ENCODE results near the gene ALCAM.

Gene ALCAM

DNA sequence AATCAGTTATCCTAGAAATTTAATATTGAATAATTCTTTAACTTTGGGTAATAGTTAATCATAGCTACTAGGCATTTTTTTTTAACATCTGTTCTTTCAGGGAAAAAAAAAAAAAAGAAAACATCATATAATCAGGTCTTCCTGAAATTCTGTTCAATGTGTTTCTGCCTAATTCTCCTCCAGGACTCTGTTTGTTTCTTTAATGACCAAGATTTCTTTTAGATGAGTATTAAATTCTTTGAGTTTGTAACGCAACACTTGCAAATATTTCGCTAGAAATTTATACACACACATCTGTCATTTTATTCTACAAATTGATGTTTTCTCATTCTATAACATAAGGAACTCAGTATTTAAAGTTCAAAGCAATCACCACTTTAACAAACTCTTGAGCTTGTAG is 56.7 kb downstream of the ALCAM start:
- no peak for DNase-seq (ENCODE audit: extremely low read depth in 1 of 2, low read depth in 1 of 2)

DNA sequence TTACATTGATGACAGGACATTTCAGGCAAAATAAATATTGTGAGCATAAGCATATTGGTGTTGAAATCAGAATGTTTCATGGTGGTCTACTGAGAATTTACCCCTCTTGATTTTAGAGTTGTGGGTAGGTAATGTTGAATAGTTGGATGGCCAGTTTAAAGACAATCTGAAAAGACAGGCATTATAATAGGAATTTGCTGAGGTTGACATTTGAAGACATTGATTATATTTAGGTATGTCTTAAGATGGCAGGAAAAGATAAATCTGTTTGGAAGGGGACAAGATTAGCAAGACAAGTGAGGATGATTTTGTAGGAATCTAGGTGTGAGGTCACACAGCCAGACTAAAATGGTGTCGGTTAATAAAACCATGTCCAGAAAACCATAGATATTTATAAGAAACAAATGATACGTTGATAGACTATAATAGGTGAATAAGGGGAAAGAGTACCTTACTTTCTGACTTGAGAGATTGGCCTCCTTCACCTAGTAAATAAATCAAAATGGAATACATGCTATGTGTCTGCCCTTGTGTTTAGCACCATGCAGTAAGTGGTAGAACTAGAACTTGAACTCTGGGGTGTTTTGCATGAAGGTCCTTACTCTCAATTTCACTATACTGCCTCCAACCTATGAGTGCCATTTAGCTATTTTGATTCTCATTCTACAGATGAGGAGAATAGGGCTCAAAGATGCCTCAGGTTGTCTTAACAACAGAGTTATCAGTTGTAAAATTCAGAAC is 57.9 kb downstream of the ALCAM start:
- DNase-seq (ENCODE audit: extremely low read depth in 1 of 2, low read depth in 1 of 2) = no peak

DNA sequence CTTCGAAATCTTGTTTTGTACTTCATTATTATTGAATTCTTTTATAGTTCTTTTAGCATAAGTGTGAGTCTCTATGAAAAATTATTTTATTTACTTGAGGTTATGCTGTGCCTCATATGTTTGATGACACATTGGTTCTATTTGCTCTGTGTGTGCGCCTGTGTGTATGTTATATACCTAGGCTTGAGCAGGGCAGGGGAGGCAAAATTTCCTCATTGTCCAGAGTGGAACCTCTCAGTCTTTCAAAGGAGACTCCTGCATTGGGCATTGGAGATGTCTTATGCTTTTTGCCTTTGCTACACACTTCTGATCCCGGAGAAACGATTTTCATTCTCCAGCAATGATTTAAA is 58.4 kb downstream of the ALCAM start:
- no peak for DNase-seq (ENCODE audit: extremely low read depth in 1 of 2, low read depth in 1 of 2)

DNA sequence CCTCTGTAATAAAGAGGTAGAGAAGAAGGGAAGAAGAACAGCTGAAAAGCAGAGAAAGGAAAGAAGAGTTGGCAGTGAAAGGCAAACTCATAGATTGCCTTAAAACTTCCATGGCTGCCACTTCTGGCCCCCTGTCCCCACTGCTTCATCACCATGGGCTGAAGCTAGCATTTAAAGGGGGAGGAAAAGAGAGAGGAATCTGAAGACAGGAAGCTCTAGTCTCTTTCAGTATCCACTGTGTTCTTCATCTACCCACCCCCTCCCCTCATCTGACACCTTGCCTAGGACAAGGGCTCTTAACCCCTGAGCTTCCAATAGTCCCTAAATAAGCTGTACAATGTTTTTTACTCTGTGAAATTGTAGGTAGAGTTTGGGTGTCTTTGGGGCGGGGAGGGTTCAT is 60.6 kb downstream of the ALCAM start:
- no peak for DNase-seq (ENCODE audit: extremely low read depth in 1 of 2, low read depth in 1 of 2)

DNA sequence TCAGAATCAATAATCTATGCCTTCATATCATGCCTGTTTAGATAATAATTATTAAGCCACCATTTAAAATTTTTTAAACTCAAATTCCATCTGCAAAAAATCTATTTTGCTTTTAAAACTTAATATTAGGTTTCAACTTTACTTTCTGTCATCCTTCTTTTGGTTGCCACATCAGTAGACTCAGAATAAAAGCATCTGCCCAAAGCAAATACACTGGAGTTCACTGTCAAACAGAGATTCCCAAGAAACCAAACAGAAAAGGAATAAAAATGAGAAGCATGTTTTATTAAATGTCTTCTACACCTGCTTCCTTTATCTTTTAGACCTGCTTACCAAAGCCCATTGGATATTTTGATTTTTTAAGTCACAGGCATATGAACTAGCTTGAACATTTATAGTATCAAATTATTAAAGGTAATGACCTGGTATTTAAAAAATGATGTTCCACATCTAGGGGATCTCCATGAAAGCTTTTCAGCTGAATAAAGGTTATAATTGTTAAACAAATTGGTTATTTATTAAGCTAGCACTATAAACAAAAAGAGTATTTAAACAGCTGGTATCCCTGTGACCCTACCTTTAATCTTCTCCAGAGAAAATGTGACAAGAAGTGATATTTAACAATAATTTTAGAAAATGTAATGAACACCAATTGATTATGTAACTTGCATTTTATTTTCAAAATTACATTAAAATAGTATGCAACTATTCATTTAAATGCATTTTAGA is 62.5 kb downstream of the ALCAM start:
- DNase-seq (ENCODE audit: extremely low read depth in 1 of 2, low read depth in 1 of 2) = no peak

DNA sequence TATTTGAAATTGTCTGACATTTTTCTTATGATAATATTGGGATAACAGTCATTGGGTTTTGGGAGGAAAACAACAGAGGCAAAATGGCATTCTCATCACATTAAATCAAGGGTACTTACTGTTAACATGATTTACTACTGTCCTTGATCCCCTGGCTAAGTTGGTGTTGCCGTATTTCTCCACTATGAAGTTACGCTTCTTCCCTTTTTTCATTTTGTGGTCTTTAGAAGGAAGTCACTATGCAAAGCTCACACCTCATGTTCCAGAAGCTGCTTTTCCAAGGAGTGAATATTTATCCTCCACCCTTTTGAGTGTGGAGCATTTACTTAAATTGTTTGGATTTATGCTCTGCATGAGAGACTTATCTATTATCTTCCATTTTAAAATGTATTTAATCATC is 63.7 kb downstream of the ALCAM start:
- DNase-seq (ENCODE audit: extremely low read depth in 1 of 2, low read depth in 1 of 2) = no peak

DNA sequence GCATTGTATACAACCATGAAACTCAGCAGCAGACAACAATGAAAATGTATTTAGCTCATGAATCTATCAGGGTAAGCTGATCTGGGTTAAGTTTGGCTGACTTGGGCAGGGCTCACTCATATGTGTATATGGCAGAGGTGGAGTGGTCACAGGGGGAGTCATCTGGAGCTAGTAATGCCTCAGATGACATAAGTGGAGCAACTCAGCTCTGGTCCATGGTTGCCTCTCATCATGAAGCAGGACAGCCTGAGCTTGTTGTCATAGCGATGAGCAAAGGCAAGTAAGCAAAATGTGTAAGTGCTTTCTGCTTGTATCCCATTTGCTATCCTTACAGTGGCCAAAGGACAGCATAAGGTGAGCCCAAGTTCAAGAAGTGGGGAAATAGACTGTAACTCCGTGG is 64.5 kb downstream of the ALCAM start:
- no peak for DNase-seq (ENCODE audit: extremely low read depth in 1 of 2, low read depth in 1 of 2)

DNA sequence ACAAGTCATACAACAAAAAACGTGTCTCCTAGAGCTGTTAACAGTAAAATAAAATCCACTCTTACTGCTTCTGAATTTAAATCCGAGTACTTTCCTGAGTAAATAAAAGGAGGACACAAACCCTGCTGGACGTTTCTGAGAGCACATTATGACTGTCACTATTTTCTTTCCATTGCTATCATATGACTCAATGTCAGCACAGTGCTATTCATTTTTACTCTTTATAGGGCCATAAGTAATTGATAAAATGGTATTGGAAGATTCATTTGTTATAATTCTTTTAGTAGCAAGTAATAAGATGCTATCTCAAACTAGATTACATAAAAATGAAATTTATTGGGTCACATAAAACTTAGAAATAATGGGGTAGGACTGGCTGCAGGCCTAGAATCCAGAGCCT is 68.6 kb downstream of the ALCAM start:
- DNase-seq (ENCODE audit: extremely low read depth in 1 of 2, low read depth in 1 of 2) = no peak

DNA sequence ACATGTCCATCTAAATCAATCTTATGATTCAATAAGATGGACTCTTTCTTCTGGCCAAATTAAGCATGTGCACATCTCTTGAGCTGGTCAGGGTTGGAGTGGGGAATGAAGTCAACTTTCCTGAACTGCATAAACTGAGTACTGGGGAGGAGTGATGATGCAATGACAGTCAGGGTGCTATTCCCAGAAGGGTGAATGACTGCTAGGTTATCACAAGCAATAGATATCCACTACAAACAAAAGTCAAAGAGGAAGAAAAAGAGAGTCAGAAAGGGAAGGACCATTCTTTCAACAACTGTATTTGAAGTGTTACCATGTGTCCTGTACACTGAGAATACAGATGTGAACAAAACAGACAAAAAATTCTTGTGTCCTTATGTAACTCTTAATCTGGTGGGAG is 70.0 kb downstream of the ALCAM start:
- DNase-seq (ENCODE audit: extremely low read depth in 1 of 2, low read depth in 1 of 2) = no peak

DNA sequence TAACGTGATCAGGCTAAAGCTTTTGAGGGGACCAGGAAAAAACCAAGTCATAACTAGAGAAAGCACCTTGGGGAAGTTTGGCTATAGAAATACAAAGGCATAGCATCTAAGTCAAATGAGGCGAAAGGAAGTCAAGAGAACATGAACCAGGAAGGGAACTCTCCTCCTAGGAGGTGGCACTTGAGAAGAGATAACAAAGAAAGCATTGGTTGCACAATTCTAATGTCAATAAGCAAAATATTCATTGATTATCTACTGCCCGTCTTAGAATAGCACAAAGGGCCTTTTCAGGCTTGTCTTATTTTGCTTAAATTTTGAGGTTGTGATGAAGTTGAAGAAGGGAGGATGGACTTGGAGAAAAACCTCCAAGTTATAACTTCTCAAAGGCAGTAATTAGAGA is 73.4 kb downstream of the ALCAM start:
- DNase-seq (ENCODE audit: extremely low read depth in 1 of 2, low read depth in 1 of 2) = no peak

DNA sequence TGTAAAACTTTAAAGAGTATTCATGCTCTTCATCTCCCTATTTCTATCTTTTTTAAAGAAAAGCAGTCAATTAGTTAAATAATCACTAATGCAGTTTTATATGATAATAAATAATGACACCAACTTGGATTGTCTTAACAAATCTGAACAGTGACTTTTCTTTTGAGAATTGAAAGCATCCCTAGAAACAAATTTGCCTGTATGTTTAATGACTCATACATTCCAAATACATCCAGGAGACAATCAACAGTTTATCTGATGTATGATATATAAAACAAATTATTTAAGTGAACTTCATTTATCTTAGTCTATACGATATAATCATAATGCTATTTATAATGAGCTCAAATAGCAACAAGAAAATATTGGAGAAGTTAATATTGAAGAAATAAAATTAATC is 78.0 kb downstream of the ALCAM start:
- DNase-seq (ENCODE audit: extremely low read depth in 1 of 2, low read depth in 1 of 2) = no peak

DNA sequence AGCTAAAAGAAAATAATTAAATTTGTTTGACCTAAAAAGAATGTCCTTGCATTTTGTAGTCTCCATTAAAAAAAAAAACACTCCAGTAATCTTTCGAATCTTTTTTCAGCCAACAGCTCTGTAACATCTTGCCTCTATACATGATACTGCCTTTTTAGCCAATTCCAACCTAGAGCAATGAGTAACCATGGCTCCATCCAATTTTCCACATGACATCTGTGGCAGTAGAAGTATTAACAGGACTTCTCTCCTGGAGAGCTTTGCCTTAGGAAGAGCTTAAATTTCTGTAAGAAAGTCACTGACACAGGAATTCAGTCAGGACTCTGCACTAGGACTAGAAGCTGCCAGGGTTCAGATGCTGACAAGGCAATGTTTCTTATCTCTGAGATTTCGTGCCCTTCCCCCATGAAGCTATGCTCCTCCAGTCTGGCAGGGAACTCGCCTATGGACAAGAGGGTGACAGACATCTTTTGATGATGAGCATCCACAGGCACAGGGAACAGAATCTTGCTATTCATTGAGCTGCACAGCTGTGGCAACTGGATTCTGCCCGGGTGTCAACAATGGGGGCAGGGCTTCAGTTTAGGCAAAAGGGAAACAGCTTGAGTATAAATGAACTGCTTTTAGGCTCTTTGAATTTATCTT is 81.8 kb downstream of the ALCAM start:
- DNase-seq (ENCODE audit: extremely low read depth in 1 of 2, low read depth in 1 of 2) = no peak

DNA sequence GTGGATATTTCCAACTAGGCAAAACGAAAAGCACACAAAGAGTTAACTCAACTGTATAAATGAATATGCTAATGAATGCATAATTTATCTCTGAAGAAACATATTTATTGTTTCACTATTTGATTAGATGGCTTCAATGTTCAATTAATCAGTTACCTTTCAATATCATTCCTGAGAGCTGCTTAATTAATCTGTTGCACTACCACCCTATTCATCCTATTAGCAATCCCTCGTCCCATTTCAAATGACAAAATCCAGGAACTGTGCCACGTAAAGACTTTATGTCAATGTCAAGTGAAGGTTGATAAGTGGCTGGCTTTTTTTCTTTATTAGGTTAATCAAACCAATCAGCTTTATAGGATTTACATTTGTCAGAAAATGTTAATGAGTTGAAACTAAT is 82.7 kb downstream of the ALCAM start:
- no peak for DNase-seq (ENCODE audit: extremely low read depth in 1 of 2, low read depth in 1 of 2)

DNA sequence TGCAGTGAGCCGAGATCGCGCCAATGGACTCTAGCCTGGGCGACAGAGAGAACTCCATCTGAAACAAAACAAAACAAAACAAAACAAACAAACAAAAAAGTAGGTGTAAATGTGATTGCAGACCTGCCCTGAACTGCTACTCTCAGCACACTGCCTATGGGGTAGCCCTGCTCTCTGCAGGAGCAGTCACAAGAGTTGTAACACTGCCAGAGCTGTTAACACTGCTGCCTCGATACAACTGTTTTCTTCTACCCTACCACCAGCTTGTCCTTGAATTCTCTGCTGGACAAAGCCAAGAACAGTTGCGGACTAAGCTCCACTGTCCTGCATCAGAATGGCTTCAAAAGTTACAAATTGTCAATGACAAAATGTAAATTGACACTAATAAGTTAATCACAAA is 89.3 kb downstream of the ALCAM start:
- no peak for DNase-seq (ENCODE audit: extremely low read depth in 1 of 2, low read depth in 1 of 2)

DNA sequence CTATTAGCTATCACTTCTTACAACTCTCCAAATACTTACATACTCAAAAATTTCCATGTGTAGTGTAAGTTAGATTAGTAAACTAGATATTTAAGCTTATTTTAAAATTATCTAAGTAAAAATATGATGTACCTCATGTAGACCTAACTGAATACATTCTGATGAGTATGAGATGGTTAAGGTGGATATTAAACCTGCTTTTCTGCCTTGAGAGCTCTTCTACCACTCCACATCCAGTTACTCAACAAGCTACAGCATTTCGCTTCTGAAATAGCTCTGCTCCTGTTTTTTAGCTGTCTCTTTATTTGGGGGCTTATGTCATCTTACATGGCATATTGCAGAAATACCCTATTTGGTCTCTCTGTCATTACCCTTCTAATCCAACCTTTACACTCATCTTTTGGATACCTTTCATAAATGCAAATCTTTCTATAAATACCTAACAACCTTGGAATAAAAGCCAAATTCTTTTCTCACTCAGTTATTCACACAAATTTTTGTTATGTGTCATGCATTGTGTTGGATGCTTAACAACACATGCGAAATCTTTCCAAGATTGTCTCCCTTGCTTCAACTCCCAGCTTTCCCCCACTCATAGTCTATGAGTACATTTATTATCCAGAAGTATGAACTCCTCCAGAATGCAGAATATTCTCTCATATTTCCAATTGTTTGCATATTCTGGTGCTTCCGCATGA is 92.0 kb downstream of the ALCAM start:
- DNase-seq (ENCODE audit: extremely low read depth in 1 of 2, low read depth in 1 of 2) = no peak

DNA sequence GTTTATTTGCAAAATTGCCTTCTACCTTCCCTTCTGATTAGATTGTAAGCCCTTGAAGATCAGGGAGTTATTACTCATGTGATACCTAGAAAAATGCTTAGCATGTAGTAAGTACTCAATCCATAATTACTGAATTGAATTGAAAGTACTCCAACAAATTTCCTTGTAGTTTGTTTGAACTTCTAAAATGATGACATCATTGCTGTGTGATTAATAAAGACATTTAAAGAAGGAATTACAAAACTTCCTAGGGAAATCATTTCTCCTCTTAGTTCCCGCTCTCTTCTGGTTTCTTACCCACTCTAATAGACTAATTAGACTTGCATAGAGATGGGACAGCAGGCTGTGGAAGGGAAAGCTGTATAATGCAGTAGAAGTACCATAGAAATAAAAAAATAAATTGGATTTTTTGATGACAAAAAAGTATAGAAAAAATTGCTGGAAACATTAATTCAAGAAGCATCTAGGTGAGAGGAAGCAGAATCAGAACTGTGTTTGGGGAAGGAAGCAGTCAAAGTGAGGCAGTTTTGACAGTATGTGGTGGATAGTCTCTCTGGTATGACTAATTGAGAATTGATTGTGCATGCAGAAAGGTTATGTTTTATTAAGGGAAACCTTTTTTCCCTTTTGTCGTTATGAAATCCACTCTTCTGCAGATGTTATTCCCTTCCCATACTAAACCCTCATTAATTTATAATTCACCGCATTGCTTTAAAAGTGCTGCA is 93.0 kb downstream of the ALCAM start:
- no peak for DNase-seq (ENCODE audit: extremely low read depth in 1 of 2, low read depth in 1 of 2)

DNA sequence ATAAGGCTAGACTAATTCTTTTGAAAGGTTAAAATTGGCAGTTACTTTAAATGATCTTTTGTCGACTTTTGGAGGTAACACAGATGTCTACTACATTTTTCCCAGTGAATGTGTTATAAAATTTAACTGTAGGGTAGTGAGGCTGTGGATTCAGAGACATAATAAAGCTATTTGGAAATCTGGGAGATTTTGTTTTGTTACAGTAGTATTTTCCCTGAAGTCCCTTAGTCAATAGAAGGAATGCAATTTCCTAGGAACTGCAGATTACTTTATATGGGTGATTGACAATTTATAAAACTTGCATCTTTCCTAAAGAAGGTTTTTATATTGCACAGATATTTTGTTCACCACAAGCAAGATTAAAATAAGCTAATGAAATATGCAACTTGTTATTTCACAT is 96.9 kb downstream of the ALCAM start:
- no peak for DNase-seq (ENCODE audit: extremely low read depth in 1 of 2, low read depth in 1 of 2)

DNA sequence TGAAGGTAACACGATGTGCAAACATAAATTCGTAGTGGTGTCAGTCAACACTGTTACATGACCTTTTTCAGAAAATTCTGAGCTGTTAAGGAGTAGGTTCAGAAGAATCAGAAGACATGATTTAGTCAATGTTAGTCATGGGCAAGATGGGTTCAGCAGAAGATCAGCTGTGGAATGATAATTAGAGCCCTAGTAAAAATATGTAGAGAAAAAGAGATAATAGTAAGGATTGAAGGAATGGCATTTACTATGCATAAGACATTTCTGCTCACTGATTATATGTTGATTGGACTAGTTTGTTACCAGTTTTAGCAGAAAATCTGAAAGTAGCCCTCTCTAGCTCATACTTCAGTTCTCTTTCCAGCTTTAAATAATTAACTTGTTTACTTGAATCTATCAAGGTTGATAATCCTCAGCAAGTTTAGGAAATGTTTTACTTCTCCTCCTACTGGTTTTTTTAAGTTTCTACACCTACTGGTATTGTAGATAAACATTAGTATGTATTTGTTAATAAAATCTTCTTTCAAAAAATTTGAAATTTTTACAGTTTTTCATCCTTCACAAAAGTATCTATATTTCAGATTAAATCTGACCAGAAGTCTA is 98.6 kb downstream of the ALCAM start:
- no peak for DNase-seq (ENCODE audit: extremely low read depth in 1 of 2, low read depth in 1 of 2)

DNA sequence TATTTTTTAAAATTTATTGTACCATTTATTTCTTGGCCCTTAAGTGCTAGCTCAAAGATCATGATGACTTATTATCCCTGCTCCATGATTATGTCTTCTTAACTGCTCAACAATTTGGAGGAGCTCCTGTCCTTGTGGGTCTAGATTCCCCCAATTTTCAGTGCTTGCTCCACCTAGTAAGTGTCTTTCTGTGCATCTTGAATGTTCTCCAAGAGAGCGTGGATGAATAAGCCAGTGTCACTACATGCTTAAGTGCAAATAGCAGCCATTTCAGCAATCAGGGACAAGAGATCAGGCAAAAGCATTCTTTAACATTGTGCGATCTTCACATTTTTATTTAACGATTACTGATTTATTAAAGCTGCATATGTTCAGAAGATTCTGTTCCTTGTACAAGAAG is 99.4 kb downstream of the ALCAM start:
- DNase-seq (ENCODE audit: extremely low read depth in 1 of 2, low read depth in 1 of 2) = no peak

DNA sequence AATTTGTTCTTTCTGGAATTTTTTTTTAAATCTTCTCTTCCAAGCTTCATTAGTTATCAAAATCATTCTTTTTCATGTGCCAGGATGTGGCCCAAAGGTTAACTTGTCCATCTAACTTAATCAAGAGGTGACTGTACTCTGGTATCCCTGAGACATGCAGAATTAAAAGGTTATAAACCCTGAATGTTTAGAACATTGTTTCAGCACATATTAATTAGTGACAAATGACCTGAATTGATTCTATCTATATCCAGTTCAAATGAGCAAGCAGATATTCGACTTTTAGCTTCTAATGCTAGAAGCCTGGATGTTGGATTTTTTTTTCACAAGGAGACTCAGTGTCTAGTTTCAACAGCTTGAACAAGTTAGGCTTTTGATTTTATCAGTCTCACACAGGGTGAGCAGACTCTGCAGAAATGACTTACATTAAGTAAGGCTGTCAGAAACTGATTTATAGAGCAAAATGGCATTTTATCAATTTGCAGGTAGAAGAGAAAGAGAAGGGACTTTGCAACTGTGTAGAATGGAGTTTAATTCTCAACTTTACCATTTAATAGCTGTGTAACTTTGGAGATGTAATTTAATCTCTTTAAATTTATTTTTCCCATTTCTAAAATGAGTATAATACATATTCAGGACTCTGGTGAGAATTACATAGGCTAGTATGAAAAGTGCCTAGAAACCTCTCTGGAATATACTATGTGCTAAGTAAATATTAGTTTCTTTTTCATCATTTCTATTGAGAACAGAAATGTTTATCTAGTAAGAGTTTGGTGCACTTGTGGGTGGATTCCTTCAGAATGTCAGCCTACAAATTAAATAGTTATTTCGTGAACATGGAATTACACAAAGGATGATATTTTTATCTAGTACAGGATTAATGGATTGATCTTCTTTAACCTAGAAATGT is 100.0 kb downstream of the ALCAM start:
- no peak for DNase-seq (ENCODE audit: extremely low read depth in 1 of 2, low read depth in 1 of 2)
